Measurements from ENCODE around the gene RAI1.

The RAI1 gene

GRCh38 chr17:17706140-17707060, 25.1 kb downstream of the RAI1 start:
- Histone ChIP-seq H3K9ac (ENCODE audit: low read depth, low read length) (no peak overlapping the region), H3K4me2 (ENCODE audit: low read length) (no peak overlapping the region), H3K27me3 (ENCODE audit: control insufficient read depth, insufficient read depth, low read length) (no peaks in the 10 kb centered on the region), H3K9me3 (replicated peaks; ENCODE audit: low read length) (no peaks in the 10 kb centered on the region), H3K36me3 (ENCODE audit: insufficient read depth, low read length) (no peaks in the 10 kb centered on the region), H3K4me1 (ENCODE audit: control insufficient read depth, insufficient read depth, low read length) (peaks cover 15% of the 10 kb centered on the region), H3K4me3 (ENCODE audit: low read length) (no peak overlapping the region)

GRCh38 chr17:17708295-17708694, 27.0 kb downstream of the RAI1 start:
- Histone ChIP-seq H3K9ac (ENCODE audit: low read depth, low read length) (no peak overlapping the region), H3K36me3 (ENCODE audit: insufficient read depth, low read length) (no peaks in the 10 kb centered on the region), H3K4me3 (ENCODE audit: low read length) (no peak overlapping the region), H3K4me1 (ENCODE audit: control insufficient read depth, insufficient read depth, low read length) (peaks cover 34% of the 10 kb centered on the region), H3K4me2 (ENCODE audit: low read length) (no peak overlapping the region), H3K9me3 (replicated peaks; ENCODE audit: low read length) (no peaks in the 10 kb centered on the region), H3K27me3 (ENCODE audit: control insufficient read depth, insufficient read depth, low read length) (no peaks in the 10 kb centered on the region)

GRCh38 chr17:17708816-17709215, 27.6 kb downstream of the RAI1 start:
- Histone ChIP-seq H3K9ac (ENCODE audit: low read depth, low read length) (no peak overlapping the region), H3K4me2 (ENCODE audit: low read length) (no peak overlapping the region), H3K9me3 (replicated peaks; ENCODE audit: low read length) (no peaks in the 10 kb centered on the region), H3K36me3 (ENCODE audit: insufficient read depth, low read length) (no peaks in the 10 kb centered on the region), H3K4me1 (ENCODE audit: control insufficient read depth, insufficient read depth, low read length) (peaks cover 38% of the 10 kb centered on the region), H3K4me3 (ENCODE audit: low read length) (no peak overlapping the region), H3K27me3 (ENCODE audit: control insufficient read depth, insufficient read depth, low read length) (no peaks in the 10 kb centered on the region)

GRCh38 chr17:17709815-17710321, 28.6 kb downstream of the RAI1 start:
- no peaks in the 10 kb centered on the region for H3K9me3 ChIP-seq (replicated peaks; ENCODE audit: low read length)
- H3K4me1 ChIP-seq (ENCODE audit: control insufficient read depth, insufficient read depth, low read length), result peaks cover 49% of the 10 kb centered on the region
- H3K27me3 ChIP-seq (ENCODE audit: control insufficient read depth, insufficient read depth, low read length), result no peaks in the 10 kb centered on the region
- peak overlapping the region; percentile 50 for H3K9ac ChIP-seq (ENCODE audit: low read depth, low read length)
- no peaks in the 10 kb centered on the region for H3K36me3 ChIP-seq (ENCODE audit: insufficient read depth, low read length)
- H3K4me3 ChIP-seq (ENCODE audit: low read length), result no peak overlapping the region
- no peak overlapping the region for H3K4me2 ChIP-seq (ENCODE audit: low read length)

- H3K27me3 ChIP-seq (ENCODE audit: control insufficient read depth, insufficient read depth, low read length), result no peaks in the 10 kb centered on the region
- H3K9me3 ChIP-seq (replicated peaks; ENCODE audit: low read length), result no peaks in the 10 kb centered on the region
- H3K9ac ChIP-seq (ENCODE audit: low read depth, low read length), result peak overlapping the region; percentile 50
- peak overlapping the region; percentile 59 for H3K4me2 ChIP-seq (ENCODE audit: low read length)
- H3K4me1 ChIP-seq (ENCODE audit: control insufficient read depth, insufficient read depth, low read length), result peaks cover 50% of the 10 kb centered on the region
- H3K4me3 ChIP-seq (ENCODE audit: low read length), result no peak overlapping the region
- H3K36me3 ChIP-seq (ENCODE audit: insufficient read depth, low read length), result no peaks in the 10 kb centered on the region
Measured at GRCh38 chr17:17710355-17710727, 29.1 kb downstream of the RAI1 start.

- H3K4me3 ChIP-seq (ENCODE audit: low read length), result no peak overlapping the region
- peak overlapping the region; percentile 59 for H3K4me2 ChIP-seq (ENCODE audit: low read length)
- peak overlapping the region; percentile 50 for H3K9ac ChIP-seq (ENCODE audit: low read depth, low read length)
- no peaks in the 10 kb centered on the region for H3K36me3 ChIP-seq (ENCODE audit: insufficient read depth, low read length)
- no peaks in the 10 kb centered on the region for H3K27me3 ChIP-seq (ENCODE audit: control insufficient read depth, insufficient read depth, low read length)
- no peaks in the 10 kb centered on the region for H3K9me3 ChIP-seq (replicated peaks; ENCODE audit: low read length)
- peaks cover 50% of the 10 kb centered on the region for H3K4me1 ChIP-seq (ENCODE audit: control insufficient read depth, insufficient read depth, low read length)
Measured at GRCh38 chr17:17710728-17711541, 29.7 kb downstream of the RAI1 start.

- H3K9me3 ChIP-seq (replicated peaks; ENCODE audit: low read length), result no peaks in the 10 kb centered on the region
- H3K4me3 ChIP-seq (ENCODE audit: low read length), result no peak overlapping the region
- H3K4me1 ChIP-seq (ENCODE audit: control insufficient read depth, insufficient read depth, low read length), result peaks cover 50% of the 10 kb centered on the region
- peak overlapping the region; percentile 20 for H3K9ac ChIP-seq (ENCODE audit: low read depth, low read length)
- no peak overlapping the region for H3K4me2 ChIP-seq (ENCODE audit: low read length)
- H3K36me3 ChIP-seq (ENCODE audit: insufficient read depth, low read length), result no peaks in the 10 kb centered on the region
- H3K27me3 ChIP-seq (ENCODE audit: control insufficient read depth, insufficient read depth, low read length), result no peaks in the 10 kb centered on the region
Measured at GRCh38 chr17:17711641-17712162, 30.4 kb downstream of the RAI1 start.

- no peak overlapping the region for H3K4me3 ChIP-seq (ENCODE audit: low read length)
- H3K27me3 ChIP-seq (ENCODE audit: control insufficient read depth, insufficient read depth, low read length), result no peaks in the 10 kb centered on the region
- H3K9me3 ChIP-seq (replicated peaks; ENCODE audit: low read length), result no peaks in the 10 kb centered on the region
- peaks cover 50% of the 10 kb centered on the region for H3K4me1 ChIP-seq (ENCODE audit: control insufficient read depth, insufficient read depth, low read length)
- no peaks in the 10 kb centered on the region for H3K36me3 ChIP-seq (ENCODE audit: insufficient read depth, low read length)
- peak overlapping the region; percentile 51 for H3K4me2 ChIP-seq (ENCODE audit: low read length)
- H3K9ac ChIP-seq (ENCODE audit: low read depth, low read length), result peak overlapping the region; percentile 20
Measured at GRCh38 chr17:17712268-17712924, 31.1 kb downstream of the RAI1 start.

- peak overlapping the region; percentile 80 for H3K4me2 ChIP-seq (ENCODE audit: low read length)
- no peaks in the 10 kb centered on the region for H3K36me3 ChIP-seq (ENCODE audit: insufficient read depth, low read length)
- peaks cover 50% of the 10 kb centered on the region for H3K4me1 ChIP-seq (ENCODE audit: control insufficient read depth, insufficient read depth, low read length)
- peak overlapping the region; percentile 22 for H3K4me3 ChIP-seq (ENCODE audit: low read length)
- no peaks in the 10 kb centered on the region for H3K27me3 ChIP-seq (ENCODE audit: control insufficient read depth, insufficient read depth, low read length)
- peak overlapping the region; percentile 61 for H3K9ac ChIP-seq (ENCODE audit: low read depth, low read length)
- H3K9me3 ChIP-seq (replicated peaks; ENCODE audit: low read length), result no peaks in the 10 kb centered on the region
Measured at GRCh38 chr17:17713839-17714238, 32.6 kb downstream of the RAI1 start.

GRCh38 chr17:17714261-17714866, 33.1 kb downstream of the RAI1 start:
- Histone ChIP-seq H3K36me3 (ENCODE audit: insufficient read depth, low read length) (no peaks in the 10 kb centered on the region), H3K9me3 (replicated peaks; ENCODE audit: low read length) (no peaks in the 10 kb centered on the region), H3K4me3 (ENCODE audit: low read length) (peak overlapping the region; percentile 22), H3K4me2 (ENCODE audit: low read length) (peak overlapping the region; percentile 80), H3K27me3 (ENCODE audit: control insufficient read depth, insufficient read depth, low read length) (no peaks in the 10 kb centered on the region), H3K4me1 (ENCODE audit: control insufficient read depth, insufficient read depth, low read length) (peaks cover 50% of the 10 kb centered on the region), H3K9ac (ENCODE audit: low read depth, low read length) (peak overlapping the region; percentile 61)

All from skeletal muscle satellite cell (primary cell).